ENCODE measurements around the gene STK25.
"Not testable (repeated sequence)": the region's sequence is repeated elsewhere in the genome, so short reads cannot be mapped to it uniquely, and the experiment has no call there.

Gene STK25

GRCh38 chr2:241507430-241508239 lies 749 bp downstream of the STK25 start:
- no peak for DNase-seq (ENCODE audit: low spot score)

- DNase-seq (ENCODE audit: low spot score) = no peak
Observed at GRCh38 chr2:241506793-241507429, 1.5 kb downstream of the STK25 start.

GRCh38 chr2:241506317-241506716 lies 2.1 kb downstream of the STK25 start:
- DNase-seq (ENCODE audit: low spot score) = not testable (repeated sequence)

GRCh38 chr2:241505781-241506201 lies 2.6 kb downstream of the STK25 start:
- DNase-seq (ENCODE audit: low spot score) = no peak

GRCh38 chr2:241505086-241505780 lies 3.2 kb downstream of the STK25 start:
- DNase-seq (ENCODE audit: low spot score) = no peak

- DNase-seq (ENCODE audit: low spot score) = no peak
Observed at GRCh38 chr2:241503776-241504392, 4.5 kb downstream of the STK25 start.

- no peak for DNase-seq (ENCODE audit: low spot score)
Observed at GRCh38 chr2:241502281-241502680, 6.1 kb downstream of the STK25 start.

GRCh38 chr2:241501551-241501950 lies 6.8 kb downstream of the STK25 start:
- no peak for DNase-seq (ENCODE audit: low spot score)

GRCh38 chr2:241501099-241501541 lies 7.3 kb downstream of the STK25 start:
- no peak for DNase-seq (ENCODE audit: low spot score)

GRCh38 chr2:241500431-241500975 lies 7.9 kb downstream of the STK25 start:
- no peak for DNase-seq (ENCODE audit: low spot score)

GRCh38 chr2:241500016-241500415 lies 8.4 kb downstream of the STK25 start:
- no peak for DNase-seq (ENCODE audit: low spot score)

GRCh38 chr2:241499146-241499965 lies 9.0 kb downstream of the STK25 start:
- no peak for DNase-seq (ENCODE audit: low spot score)

- no peak for DNase-seq (ENCODE audit: low spot score)
Observed at GRCh38 chr2:241498115-241499070, 10.0 kb downstream of the STK25 start.

GRCh38 chr2:241496904-241497877 lies 11.2 kb downstream of the STK25 start:
- no peak for DNase-seq (ENCODE audit: low spot score)

GRCh38 chr2:241496003-241496707 lies 12.2 kb downstream of the STK25 start:
- DNase-seq (ENCODE audit: low spot score) = no peak

GRCh38 chr2:241495172-241496002 lies 13.0 kb downstream of the STK25 start:
- no peak for DNase-seq (ENCODE audit: low spot score)

GRCh38 chr2:241494311-241494908 lies 14.0 kb downstream of the STK25 start:
- no peak for DNase-seq (ENCODE audit: low spot score)

Measured in CD4-positive, alpha-beta T cell treated with Interleukin-15 for 4 hours (primary cell).